HCT116 (cell line): ENCODE measurements around the gene MRRF. TPM values are rescaled to one million over a fixed set of nuclear protein-coding genes. Genes with fewer than 3 reads are reported as not detected.

Experiments used
- ATAC-seq: fragments of 200-7000 bp; cut with Tn5 transposase; 2 replicates; pipeline ENCODE4 v1.9.1; 2020; ENCODE audit warnings: mild to moderate bottlenecking, moderate library complexity
- BruUV-seq: library from RNA; stranded (reverse); fragments of 400-500 nt; replicated peaks from 2 replicates; lab custom pipeline; 2021; lab: Mats Ljungman, UMichigan
- CTCF ChIA-PET: fragments of 300-600 bp; sonication (Branson Sonifier 250); formaldehyde crosslinking; loops from one replicate; lab custom pipeline; 2021; ENCODE audit warnings: antibody characterized with exemption; lab: Charles Lee
- POLR2A ChIA-PET: fragments of 300-600, 350-600 bp; sonication (Branson Sonifier 250); formaldehyde crosslinking; loops from one replicate; lab custom pipeline; 2021; ENCODE audit warnings: antibody characterized with exemption; lab: Charles Lee
- RAD21 ChIA-PET, 2 experiments: fragments of 300-600 bp; sonication (Branson Sonifier 250); formaldehyde crosslinking; loops; one replicate each; lab custom pipeline; 2023; ENCODE audit warnings: low total read pairs in 2 of 2; ENCODE audit not compliant: uncharacterized antibody in 2 of 2, unreplicated experiment in 2 of 2, low non-redundant PET in 1 of 2; lab: Charles Lee
- DNase-seq: peaks from one replicate; pipeline ENCODE4 v3.0.0-alpha.2; 2010; ENCODE audit warnings: low read depth, low spot score
- H2AFZ ChIP-seq: fragments of 200-600 bp; shearing (Covaris generic), sonication (generic); 2 replicates; pipeline ENCODE4 v1.6.1; 2017; ENCODE audit warnings: low read depth, mixed run types, mixed read lengths, antibody characterized with exemption, low read length; ENCODE audit not compliant: poor library complexity, severe bottlenecking
- H3K27ac ChIP-seq: 2 replicates; pipeline ENCODE4 v1.5.1; 2012; ENCODE audit warnings: low read depth, low read length
- H3K27me3 ChIP-seq: fragments of 200-600 bp; sonication (generic); 2 replicates; pipeline ENCODE4 v1.6.1; 2016; ENCODE audit warnings: mixed run types, low read length, mixed read lengths; ENCODE audit not compliant: insufficient read depth
- H3K36me3 ChIP-seq, 2 experiments: fragments of 200-500 bp in 1 of 2; fragments of 200-600 bp in 1 of 2; sonication (Bioruptor generic) in 1 of 2; sonication (generic) in 1 of 2; 2 replicates each; pipeline versions ENCODE4 v1.5.1 to v1.6.1; 2014 to 2016; ENCODE audit warnings: low read length in 2 of 2, inconsistent platforms in 1 of 2, mixed read lengths in 1 of 2, mixed run types in 1 of 2; ENCODE audit not compliant: insufficient read depth in 2 of 2, control insufficient read depth in 1 of 2
- H3K4me1 ChIP-seq, 2 experiments: fragments of 200-600 bp in 1 of 2; sonication (generic) in 1 of 2; 2 replicates each; pipeline versions ENCODE4 v1.5.1 to v1.6.1; 2012 to 2017; ENCODE audit warnings: low read length in 2 of 2, inconsistent platforms in 1 of 2, mild to moderate bottlenecking in 1 of 2, mixed read lengths in 1 of 2, mixed run types in 1 of 2, moderate library complexity in 1 of 2; ENCODE audit not compliant: insufficient read depth in 2 of 2, control insufficient read depth in 1 of 2
- H3K4me2 ChIP-seq: fragments of 200-600 bp; sonication (generic); 2 replicates; pipeline ENCODE4 v1.6.1; 2017; ENCODE audit warnings: mixed run types, low read length, mixed read lengths
- H3K4me3 ChIP-seq, 2 experiments: fragments of 200-600 bp in 1 of 2; sonication (generic) in 1 of 2; replicated peaks in 1 of 2; 2 replicates each; pipeline ENCODE4 v1.5.1; 2011 to 2016; ENCODE audit warnings: low read length in 2 of 2, control low read depth in 1 of 2, low read depth in 1 of 2, mild to moderate bottlenecking in 1 of 2, mixed read lengths in 1 of 2, mixed run types in 1 of 2
- H3K79me2 ChIP-seq: fragments of 200-600 bp; sonication (generic); 2 replicates; pipeline ENCODE4 v1.6.1; 2017; ENCODE audit warnings: mild to moderate bottlenecking, mixed run types, low read length, moderate library complexity, mixed read lengths; ENCODE audit not compliant: insufficient read depth
- H3K9ac ChIP-seq: fragments of 200-600 bp; sonication (generic); 2 replicates; pipeline ENCODE4 v1.6.1; 2016; ENCODE audit warnings: low read length, mixed read lengths
- H3K9me2 ChIP-seq: fragments of 200-600 bp; sonication (generic), shearing (Covaris generic); 2 replicates; pipeline ENCODE4 v1.6.1; 2017; ENCODE audit warnings: mixed run types, mild to moderate bottlenecking, moderate library complexity; ENCODE audit not compliant: insufficient read depth
- H3K9me3 ChIP-seq, 2 experiments: fragments of 200-500 bp in 1 of 2; fragments of 200-600 bp in 1 of 2; sonication (Bioruptor generic) in 1 of 2; sonication (generic) in 1 of 2; 2 replicates each; pipeline ENCODE4 v1.6.1; 2014 to 2017; ENCODE audit warnings: low read length in 2 of 2, mixed read lengths in 2 of 2, inconsistent platforms in 1 of 2, low read depth in 1 of 2, mild to moderate bottlenecking in 1 of 2, mixed run types in 1 of 2, moderate library complexity in 1 of 2; ENCODE audit not compliant: control insufficient read depth in 1 of 2, insufficient read depth in 1 of 2
- H4K20me1 ChIP-seq: fragments of 200-600 bp; sonication (generic), shearing (Covaris generic); 2 replicates; pipeline ENCODE4 v1.6.1; 2017; ENCODE audit warnings: mixed run types, mild to moderate bottlenecking, moderate library complexity; ENCODE audit not compliant: insufficient read depth
- CBX3 ChIP-seq: IDR thresholded peaks from 2 replicates; pipeline ENCODE4 v1.6.1; 2012; ENCODE audit warnings: low read depth
- CEBPB ChIP-seq: IDR thresholded peaks from 2 replicates; pipeline ENCODE4 v1.6.1; 2012; ENCODE audit warnings: low read depth
- FOSL1 ChIP-seq: IDR thresholded peaks from 2 replicates; pipeline ENCODE4 v1.6.1; 2012; ENCODE audit warnings: low read depth
- JUND ChIP-seq: IDR thresholded peaks from 2 replicates; pipeline ENCODE4 v1.6.1; 2012
- POLR2A ChIP-seq: IDR thresholded peaks from 2 replicates; pipeline ENCODE4 v1.7.0; 2011; ENCODE audit warnings: borderline replicate concordance; ENCODE audit not compliant: insufficient read depth, insufficient read length; ENCODE audit errors: extremely low read depth
- POLR2AphosphoS5 ChIP-seq: IDR thresholded peaks from 2 replicates; pipeline ENCODE4 v1.6.1; 2011; ENCODE audit warnings: mild to moderate bottlenecking, low read depth, low read length, moderate library complexity
- RAD21 ChIP-seq: IDR thresholded peaks from 2 replicates; pipeline ENCODE4 v1.6.1; 2012; ENCODE audit warnings: low read depth, mild to moderate bottlenecking
- SIN3A ChIP-seq: IDR thresholded peaks from 2 replicates; pipeline ENCODE4 v1.6.1; 2012; ENCODE audit warnings: low read depth
- SP1 ChIP-seq: IDR thresholded peaks from 2 replicates; pipeline ENCODE4 v1.6.1; 2012; ENCODE audit warnings: low read depth
- SRF ChIP-seq: IDR thresholded peaks from 2 replicates; pipeline ENCODE4 v1.6.1; 2012; ENCODE audit warnings: low read depth
- TCF7L2 ChIP-seq: IDR thresholded peaks from 2 replicates; pipeline ENCODE4 v1.7.0; 2011; ENCODE audit warnings: borderline replicate concordance, inconsistent platforms; ENCODE audit not compliant: insufficient read depth, insufficient read length; ENCODE audit errors: extremely low read depth
- YY1 ChIP-seq: IDR thresholded peaks from 2 replicates; pipeline ENCODE4 v1.6.1; 2011; ENCODE audit warnings: low read length, low read depth, moderate library complexity, mild to moderate bottlenecking; ENCODE audit not compliant: insufficient replicate concordance; ENCODE audit errors: extremely low read depth
- ZFX ChIP-seq: fragments of 450-650 bp; IDR thresholded peaks from 2 replicates; pipeline ENCODE4 v1.6.1; 2017
- ZNF274 ChIP-seq: fragments of 200-500 bp; sonication (Bioruptor generic); IDR thresholded peaks from 2 replicates; pipeline ENCODE4 v1.6.1; 2014; ENCODE audit warnings: mild to moderate bottlenecking, low read depth, low read length, inconsistent platforms
- intact Hi-C: fragments of 100-400 bp; cut with micrococcal nuclease; formaldehyde crosslinking; loops from 2 replicates; pipeline ENCODE4 v1.10.0; 2022
- total RNA-seq: library from RNA; stranded (reverse); gene quantifications from one replicate; pipeline ENCODE4 v1.2.1, GENCODE V29; 2021; ENCODE audit not compliant: unreplicated experiment
- TF ChIP-seq, protein P1 (sequence below), 3 experiments: fragments of 200-600 bp in 1 of 3; sonication (generic) in 1 of 3; IDR thresholded peaks in 2 of 3; conservative IDR thresholded peaks in 1 of 3; 2 replicates each; pipeline ENCODE4 v1.5.1; 2012 to 2017; ENCODE audit warnings: low read depth in 2 of 3, low read length in 2 of 3, antibody characterized with exemption in 1 of 3, borderline replicate concordance in 1 of 3, control low read depth in 1 of 3, mild to moderate bottlenecking in 1 of 3, mixed read lengths in 1 of 3, mixed run types in 1 of 3, moderate library complexity in 1 of 3; ENCODE audit not compliant: insufficient read depth in 1 of 3
- TF ChIP-seq, protein P2 (sequence below): IDR thresholded peaks from 2 replicates; pipeline ENCODE4 v1.6.1; 2012
- TF ChIP-seq, protein P3 (sequence below): IDR thresholded peaks from 2 replicates; pipeline ENCODE4 v1.6.1; 2012

The MRRF gene
- total RNA-seq, 1 experiment from 2014 or later: 88.6 TPM

DNA sequence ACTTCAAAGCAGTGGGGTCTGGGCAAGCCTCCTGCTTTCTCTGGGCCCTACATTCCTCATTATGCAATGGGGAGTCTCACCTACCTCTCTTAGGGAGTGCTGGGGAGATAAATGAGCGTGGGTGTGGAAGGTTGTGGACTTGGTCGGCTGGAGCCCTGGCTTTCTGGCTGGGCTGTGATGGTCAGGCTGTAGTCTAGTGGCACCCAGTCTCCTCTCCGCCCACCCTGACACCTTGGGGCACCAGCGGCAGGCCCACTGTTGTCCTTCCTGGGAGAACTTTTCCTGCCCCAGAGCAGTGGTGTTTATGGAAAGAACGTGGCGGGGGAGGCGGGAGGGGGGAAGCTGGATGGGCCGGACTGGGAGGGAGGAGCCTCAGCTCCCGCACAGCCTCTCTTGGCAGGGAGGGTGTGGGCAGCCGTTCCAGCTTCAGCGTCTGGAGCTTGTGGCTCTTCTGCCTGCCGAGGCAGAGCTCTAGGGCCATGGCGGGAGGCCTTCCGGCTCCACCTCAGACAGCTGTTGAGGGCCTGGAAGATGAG lies 110.3 kb downstream of the MRRF start:
- H3K27ac ChIP-seq: no peak overlapping the region
- H3K79me2 ChIP-seq: no peaks in the 10 kb centered on the region
- no peak for ATAC-seq
- H3K9me3 ChIP-seq: peaks cover 3 to 6% of the 10 kb centered on the region in 2 experiments; a peak in 2 of 4 replicates
- H3K9me2 ChIP-seq: no peaks in the 10 kb centered on the region
- DNase-seq: no peak
- BruUV-seq: no TSS peak
- no peaks in the 10 kb centered on the region for H4K20me1 ChIP-seq
- intact Hi-C loops: no loop called here
- H3K4me3 ChIP-seq: no peak overlapping the region
- H3K9ac ChIP-seq: no peak overlapping the region
- no peaks in the 10 kb centered on the region for H3K36me3 ChIP-seq
- H3K27me3 ChIP-seq: no peaks in the 10 kb centered on the region
- no peak overlapping the region for H2AFZ ChIP-seq
- H3K4me1 ChIP-seq: peaks cover 7 to 32% of the 10 kb centered on the region in 2 experiments; a peak in 3 of 4 replicates
- ChIA-PET RAD21 (no interaction called here), POLR2A (no interaction called here), CTCF (interaction anchor here (0.6 kb wide), 1 partner anchor 446 kb away, joined by 3 read pairs; no protein-coding TSS in a partner anchor)
- no peak for TF ChIP-seq RAD21
- no peak for TF ChIP-seq TCF7L2
- TF ChIP-seq POLR2AphosphoS5: no peak
- H3K4me2 ChIP-seq: no peak overlapping the region

DNA sequence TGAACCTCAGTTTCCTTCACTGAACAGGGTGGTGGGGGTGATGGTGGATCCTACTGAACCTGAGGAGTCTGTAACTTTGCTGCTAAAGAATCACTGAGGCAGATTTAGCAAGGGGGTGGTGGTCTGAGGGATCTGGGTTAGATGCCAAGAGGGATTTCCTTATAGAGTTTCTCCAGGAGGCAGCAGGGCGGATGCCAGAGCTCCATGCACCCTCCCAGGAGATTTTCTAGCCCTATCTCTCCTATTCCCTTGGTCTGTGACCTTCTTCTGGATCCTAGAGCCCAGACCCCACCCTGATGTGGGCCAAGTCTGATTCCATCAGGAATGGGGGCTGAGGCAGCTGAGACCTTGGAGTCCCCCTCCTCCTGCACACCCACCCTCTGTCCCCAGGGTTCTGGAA lies 112.1 kb downstream of the MRRF start:
- TF ChIP-seq POLR2AphosphoS5 (no peak), SRF (no peak), YY1 (no peak), CBX3 (no peak), ZNF274 (no peak), CEBPB (no peak), TCF7L2 (no peak), POLR2A (no peak), SP1 (no peak), JUND (no peak), FOSL1 (no peak), SIN3A (no peak), ZFX (no peak)
- TF ChIP-seq, protein P1, sequence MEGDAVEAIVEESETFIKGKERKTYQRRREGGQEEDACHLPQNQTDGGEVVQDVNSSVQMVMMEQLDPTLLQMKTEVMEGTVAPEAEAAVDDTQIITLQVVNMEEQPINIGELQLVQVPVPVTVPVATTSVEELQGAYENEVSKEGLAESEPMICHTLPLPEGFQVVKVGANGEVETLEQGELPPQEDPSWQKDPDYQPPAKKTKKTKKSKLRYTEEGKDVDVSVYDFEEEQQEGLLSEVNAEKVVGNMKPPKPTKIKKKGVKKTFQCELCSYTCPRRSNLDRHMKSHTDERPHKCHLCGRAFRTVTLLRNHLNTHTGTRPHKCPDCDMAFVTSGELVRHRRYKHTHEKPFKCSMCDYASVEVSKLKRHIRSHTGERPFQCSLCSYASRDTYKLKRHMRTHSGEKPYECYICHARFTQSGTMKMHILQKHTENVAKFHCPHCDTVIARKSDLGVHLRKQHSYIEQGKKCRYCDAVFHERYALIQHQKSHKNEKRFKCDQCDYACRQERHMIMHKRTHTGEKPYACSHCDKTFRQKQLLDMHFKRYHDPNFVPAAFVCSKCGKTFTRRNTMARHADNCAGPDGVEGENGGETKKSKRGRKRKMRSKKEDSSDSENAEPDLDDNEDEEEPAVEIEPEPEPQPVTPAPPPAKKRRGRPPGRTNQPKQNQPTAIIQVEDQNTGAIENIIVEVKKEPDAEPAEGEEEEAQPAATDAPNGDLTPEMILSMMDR (IDR thresholded peaks at IDR 0.05 in 2 of 3, conservative IDR thresholded peaks at IDR 0.05 in 1 of 3; ENCODE audit: borderline replicate concordance in 1 of 3, insufficient read depth in 1 of 3, low read depth in 2 of 3, low read length in 2 of 3): no peak
- TF ChIP-seq, protein P2, sequence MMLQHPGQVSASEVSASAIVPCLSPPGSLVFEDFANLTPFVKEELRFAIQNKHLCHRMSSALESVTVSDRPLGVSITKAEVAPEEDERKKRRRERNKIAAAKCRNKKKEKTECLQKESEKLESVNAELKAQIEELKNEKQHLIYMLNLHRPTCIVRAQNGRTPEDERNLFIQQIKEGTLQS: no peak
- TF ChIP-seq, protein P3, sequence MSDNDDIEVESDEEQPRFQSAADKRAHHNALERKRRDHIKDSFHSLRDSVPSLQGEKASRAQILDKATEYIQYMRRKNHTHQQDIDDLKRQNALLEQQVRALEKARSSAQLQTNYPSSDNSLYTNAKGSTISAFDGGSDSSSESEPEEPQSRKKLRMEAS: no peak
- peak overlapping the region; percentile 21; the same call in 1 of the 2 replicates for H3K4me2 ChIP-seq
- H2AFZ ChIP-seq: no peak overlapping the region

More for the DNA sequence above, 112.1 kb downstream of the MRRF start:
- Histone ChIP-seq H3K27ac (no peak overlapping the region), H3K27me3 (no peaks in the 10 kb centered on the region), H3K9me2 (no peaks in the 10 kb centered on the region), H3K9ac (no peak overlapping the region), H3K4me3 (no peak overlapping the region), H4K20me1 (no peaks in the 10 kb centered on the region), H3K79me2 (no peaks in the 10 kb centered on the region), H3K9me3 (peaks cover 3 to 11% of the 10 kb centered on the region in 2 experiments; a peak in 2 of 4 replicates), H3K4me1 (peaks cover 4 to 19% of the 10 kb centered on the region in 2 experiments; a peak in 2 of 4 replicates), H3K36me3 (no peaks in the 10 kb centered on the region)
- no peak for DNase-seq
- ATAC-seq: no peak
- BruUV-seq: no TSS peak
- POLR2A ChIA-PET: no interaction called here
- CTCF ChIA-PET: no interaction called here
- intact Hi-C loops: no loop called here
- RAD21 ChIA-PET: no interaction called here
